CD4-positive, alpha-beta T cell (primary cell): ENCODE results near the gene CD74. TPM values are rescaled to one million over a fixed set of nuclear protein-coding genes. Genes with fewer than 3 reads are reported as not detected.
A peak's percentile ranks its signal among the peaks of the same experiment; 100 is the strongest.

Source experiments
- ATAC-seq: fragments of 200-7000 bp; cut with Tn5 transposase; one replicate; pipeline ENCODE4 v1.10.0; 2022; ENCODE audit warnings: mild to moderate bottlenecking; ENCODE audit not compliant: poor library complexity
- CTCF ChIA-PET: fragments of 350-600 bp; sonication (Branson Sonifier 250); formaldehyde crosslinking; loops from one replicate; lab custom pipeline; 2021; ENCODE audit warnings: antibody characterized with exemption, inconsistent platforms; lab: Charles Lee
- POLR2A ChIA-PET: fragments of 350-600 bp; sonication (Branson Sonifier 250); formaldehyde crosslinking; loops from one replicate; lab custom pipeline; 2021; ENCODE audit warnings: antibody characterized with exemption, inconsistent platforms; lab: Charles Lee
- DNase-seq, 14 experiments: peaks; one replicate each; pipeline ENCODE4 v3.0.0-alpha.2; 2013 to 2020; ENCODE audit warnings: mixed read lengths in 2 of 14
- H3K27ac ChIP-seq, 2 donors: one replicate each; pipeline versions ENCODE4 v1.5.1 to v1.7.0; 2013; ENCODE audit warnings: low read length in 2 of 2, low read depth in 1 of 2, mild to moderate bottlenecking in 1 of 2
- H3K27me3 ChIP-seq, 2 experiments: 1 replicate in 1 of 2; 2 replicates in 1 of 2; pipeline versions ENCODE4 v1.6.1 to v1.7.0; 2013; ENCODE audit warnings: low read length in 2 of 2, control low read depth in 1 of 2, mild to moderate bottlenecking in 1 of 2, moderate library complexity in 1 of 2; ENCODE audit not compliant: insufficient read depth in 2 of 2, control insufficient read depth in 1 of 2
- H3K36me3 ChIP-seq: one replicate; pipeline ENCODE4 v1.6.1; 2013; ENCODE audit warnings: low read length, control low read depth; ENCODE audit not compliant: insufficient read depth
- H3K4me1 ChIP-seq: one replicate; pipeline ENCODE4 v1.6.1; 2013; ENCODE audit warnings: low read length, control low read depth; ENCODE audit not compliant: insufficient read depth
- H3K4me3 ChIP-seq: one replicate; pipeline ENCODE4 v1.5.1; 2013; ENCODE audit warnings: mild to moderate bottlenecking, low read length, moderate library complexity
- H3K9me3 ChIP-seq, 2 experiments: 1 replicate in 1 of 2; 2 replicates in 1 of 2; pipeline versions ENCODE4 v1.6.1 to v1.7.0; 2013; ENCODE audit warnings: low read length in 2 of 2, mild to moderate bottlenecking in 2 of 2, control low read depth in 1 of 2, moderate library complexity in 1 of 2; ENCODE audit not compliant: control insufficient read depth in 1 of 2, insufficient read depth in 1 of 2
- H3K27ac Mint-ChIP-seq: one replicate; pipeline ENCODE4 v1.8.0; 2020; ENCODE audit warnings: mixed read lengths
- H3K27me3 Mint-ChIP-seq: one replicate; pipeline ENCODE4 v1.8.0; 2021; ENCODE audit warnings: mixed read lengths
- H3K36me3 Mint-ChIP-seq: one replicate; pipeline ENCODE4 v1.8.0; 2021; ENCODE audit warnings: low read depth, mixed read lengths
- H3K4me1 Mint-ChIP-seq: one replicate; pipeline ENCODE4 v1.8.0; 2021; ENCODE audit warnings: low read depth, mixed read lengths
- H3K4me3 Mint-ChIP-seq: one replicate; pipeline ENCODE4 v1.8.0; 2020; ENCODE audit warnings: mild to moderate bottlenecking, mixed read lengths
- H3K9me3 Mint-ChIP-seq: one replicate; pipeline ENCODE4 v1.8.0; 2020; ENCODE audit warnings: mixed read lengths
- CTCF ChIP-seq: fragments of 200-600 bp; IDR thresholded peaks from one replicate; pipeline ENCODE4 v1.8.0; 2022; ENCODE audit warnings: antibody characterized with exemption, mild to moderate bottlenecking
- intact Hi-C, 2 experiments: fragments of 100-400 bp; cut with DNase I in 1 of 2; cut with micrococcal nuclease in 1 of 2; formaldehyde crosslinking; loops; one replicate each; pipeline versions ENCODE4 v1.15.1 to v1.9.0; 2023 to 2025; cut with DNase I, micrococcal nuclease
- total RNA-seq, 174 experiments: library from RNA in 2 of 174; stranded (reverse) in 2 of 174; gene quantifications; one replicate each; pipeline ENCODE4 v1.2.3 and lab custom pipeline; 2021 to 2026

The CD74 gene
- total RNA-seq, 2 experiments from 2014 or later: 299 to 303 TPM

- no peaks in the 10 kb centered on the region for H3K9me3 Mint-ChIP-seq
- Histone ChIP-seq H3K27me3 (no peaks in the 10 kb centered on the region), H3K4me3 (no peak overlapping the region), H3K9me3 (no peaks in the 10 kb centered on the region), H3K36me3 (peaks cover 99% of the 10 kb centered on the region), H3K27ac (no peak overlapping the region), H3K4me1 (peaks cover 22% of the 10 kb centered on the region)
- ATAC-seq (no peak), DNase-seq (no peak)
- TF ChIP-seq CTCF: no peak
- H3K27ac Mint-ChIP-seq: no peak overlapping the region
- H3K4me3 Mint-ChIP-seq: no peak overlapping the region
- intact Hi-C loops: no loop called here
- H3K27me3 Mint-ChIP-seq: no peaks in the 10 kb centered on the region
- H3K4me1 Mint-ChIP-seq: no peaks in the 10 kb centered on the region
- peaks cover 98% of the 10 kb centered on the region for H3K36me3 Mint-ChIP-seq
- ChIA-PET CTCF (interaction anchor here (0.8 kb wide), 1 partner anchor 58 kb away, joined by 3 read pairs; no protein-coding TSS in a partner anchor), POLR2A (no interaction called here)
These were observed 34.6 kb downstream of the CD74 start for GRCh38 chr5:150377964-150378694.

DNA sequence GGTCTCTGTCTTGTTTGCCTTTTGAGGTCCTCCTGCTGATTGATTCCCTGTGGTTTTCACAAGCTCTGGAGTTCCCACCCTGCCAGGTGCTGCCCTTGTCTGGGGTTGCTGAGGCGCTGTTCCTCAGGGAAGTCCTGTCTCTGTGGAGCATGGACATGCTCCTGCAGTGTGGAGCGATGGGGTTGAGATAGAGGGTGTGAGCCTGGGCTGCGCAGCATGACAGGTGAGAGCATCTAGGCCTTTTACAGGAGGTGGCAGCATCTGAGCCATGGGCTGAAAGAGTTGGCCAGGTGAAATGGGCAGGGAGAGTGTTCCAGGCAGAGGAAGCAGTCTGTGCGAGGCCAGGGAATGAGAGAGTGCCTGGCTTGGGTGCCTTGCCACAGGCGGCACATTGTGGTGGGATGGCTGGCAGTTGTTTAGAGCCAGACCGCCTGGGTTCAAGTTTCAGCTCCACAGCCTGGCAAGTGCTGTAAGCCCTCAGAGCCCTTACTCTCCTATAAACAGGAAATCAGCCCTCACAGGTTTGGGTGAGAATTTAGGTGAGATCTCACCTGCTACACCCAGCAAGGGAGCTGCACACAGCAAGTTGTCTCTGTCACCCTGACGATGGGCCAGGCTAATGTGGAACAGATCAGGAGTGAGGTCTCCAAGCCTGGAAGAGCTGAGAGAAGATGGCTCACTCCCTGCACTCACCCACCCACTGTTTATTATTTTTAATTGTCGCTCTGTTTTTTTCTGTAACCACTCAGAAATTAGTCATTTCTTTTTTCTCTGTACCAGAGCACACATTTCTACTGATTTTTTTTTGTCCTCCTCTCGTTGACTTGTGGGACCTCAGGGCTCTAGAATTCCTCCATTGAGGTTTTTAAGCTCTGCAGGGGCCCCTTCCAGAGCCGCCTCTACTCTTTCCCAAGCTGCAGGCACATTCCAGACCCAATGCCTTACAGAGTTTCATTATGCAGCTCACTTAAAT, 35.6 kb downstream of the CD74 start:
- no peak for ATAC-seq
- no peaks in the 10 kb centered on the region for H3K4me1 Mint-ChIP-seq
- TF ChIP-seq CTCF: no peak
- Histone ChIP-seq H3K36me3 (peaks cover 99% of the 10 kb centered on the region), H3K27ac (no peak overlapping the region), H3K4me1 (peaks cover 22% of the 10 kb centered on the region), H3K9me3 (no peaks in the 10 kb centered on the region), H3K27me3 (no peaks in the 10 kb centered on the region), H3K4me3 (no peak overlapping the region)
- H3K36me3 Mint-ChIP-seq: peaks cover 98% of the 10 kb centered on the region
- ChIA-PET POLR2A (no interaction called here), CTCF (interaction anchor here (0.8 kb wide), 1 partner anchor 59 kb away, joined by 3 read pairs; no protein-coding TSS in a partner anchor)
- DNase-seq: peak in 1 of 14 experiments; percentile 68
- intact Hi-C loops: no loop called here
- peak overlapping the region; percentile 24 for H3K27ac Mint-ChIP-seq
- H3K4me3 Mint-ChIP-seq: no peak overlapping the region
- H3K27me3 Mint-ChIP-seq: no peaks in the 10 kb centered on the region
- H3K9me3 Mint-ChIP-seq: no peaks in the 10 kb centered on the region

- H3K36me3 ChIP-seq: peaks cover 99% of the 10 kb centered on the region
- Mint-ChIP-seq H3K27me3 (no peaks in the 10 kb centered on the region), H3K4me3 (no peak overlapping the region)
These were observed 38.1 kb downstream of the CD74 start for GRCh38 chr5:150374651-150375050.

More at GRCh38 chr5:150374651-150375050, 38.1 kb downstream of the CD74 start:
- no peak for ATAC-seq
- Mint-ChIP-seq H3K9me3 (no peaks in the 10 kb centered on the region), H3K4me1 (no peaks in the 10 kb centered on the region), H3K27ac (no peak overlapping the region), H3K36me3 (peaks cover 97% of the 10 kb centered on the region)
- Histone ChIP-seq H3K27ac (no peak overlapping the region), H3K4me3 (no peak overlapping the region), H3K9me3 (no peaks in the 10 kb centered on the region), H3K4me1 (peaks cover 22% of the 10 kb centered on the region), H3K27me3 (no peaks in the 10 kb centered on the region)
- no peak for TF ChIP-seq CTCF
- ChIA-PET CTCF (no interaction called here), POLR2A (no interaction called here)
- no peak for DNase-seq
- intact Hi-C loops: no loop called here
